Stimulated activated CD8-positive, alpha-beta memory T cell treated with anti-CD3 and anti-CD28 coated beads, Interleukin-15, amount 100 ng/mL, for 48 hours (primary cell): Measurements from ENCODE around the gene SH3D19.
"Not testable (repeated sequence)": the region's sequence is repeated elsewhere in the genome, so short reads cannot be mapped to it uniquely, and the experiment has no call there.

Experiments
- DNase-seq, 2 donors: peaks; one replicate each; pipeline ENCODE4 v3.0.0-alpha.2; 2020; ENCODE audit warnings: low read depth in 2 of 2

Gene SH3D19

DNA sequence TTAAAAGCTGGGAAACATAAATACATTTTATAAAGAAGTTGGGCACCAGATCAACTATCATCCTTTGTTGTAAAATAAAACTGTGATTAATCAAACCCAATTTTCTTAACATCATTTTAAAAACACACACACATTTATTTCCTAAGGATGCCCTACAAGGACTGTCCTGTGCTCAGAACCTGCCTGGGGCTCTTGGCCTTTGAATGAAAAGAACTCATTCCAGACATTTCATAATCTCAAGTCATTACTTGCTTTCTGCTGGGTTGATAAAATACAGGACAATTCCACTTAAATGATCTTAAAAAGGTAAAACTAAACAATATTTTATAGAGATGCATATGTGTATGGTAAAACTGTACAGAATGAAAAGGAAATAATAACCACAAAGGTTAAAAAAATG lies 2.8 kb downstream of the SH3D19 start:
- DNase-seq, result no peak

- not testable (repeated sequence) for DNase-seq
These were observed 3.2 kb downstream of the SH3D19 start for GRCh38 chr4:151322161-151322560.

DNA sequence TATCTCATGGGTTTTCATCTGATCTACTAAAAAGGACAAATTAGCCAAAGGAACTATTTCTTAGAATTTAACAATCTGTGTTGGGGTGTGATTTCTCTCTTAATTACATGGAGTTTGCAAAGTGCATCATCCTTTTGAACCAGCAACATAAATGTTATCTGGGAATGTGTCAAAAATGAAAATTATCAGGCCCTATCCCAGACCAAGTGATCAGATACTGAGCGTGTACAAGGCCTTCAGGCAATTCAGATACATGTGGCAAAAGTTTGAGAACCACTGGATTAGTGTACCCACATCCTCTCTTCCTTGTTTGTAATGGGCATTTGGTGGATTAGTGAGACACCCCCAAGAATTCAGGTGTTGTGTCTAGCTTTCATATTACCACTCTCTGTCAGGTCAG lies 3.8 kb downstream of the SH3D19 start:
- no peak for DNase-seq

- DNase-seq, result no peak
These were observed 5.9 kb downstream of the SH3D19 start for GRCh38 chr4:151319490-151319889.

DNA sequence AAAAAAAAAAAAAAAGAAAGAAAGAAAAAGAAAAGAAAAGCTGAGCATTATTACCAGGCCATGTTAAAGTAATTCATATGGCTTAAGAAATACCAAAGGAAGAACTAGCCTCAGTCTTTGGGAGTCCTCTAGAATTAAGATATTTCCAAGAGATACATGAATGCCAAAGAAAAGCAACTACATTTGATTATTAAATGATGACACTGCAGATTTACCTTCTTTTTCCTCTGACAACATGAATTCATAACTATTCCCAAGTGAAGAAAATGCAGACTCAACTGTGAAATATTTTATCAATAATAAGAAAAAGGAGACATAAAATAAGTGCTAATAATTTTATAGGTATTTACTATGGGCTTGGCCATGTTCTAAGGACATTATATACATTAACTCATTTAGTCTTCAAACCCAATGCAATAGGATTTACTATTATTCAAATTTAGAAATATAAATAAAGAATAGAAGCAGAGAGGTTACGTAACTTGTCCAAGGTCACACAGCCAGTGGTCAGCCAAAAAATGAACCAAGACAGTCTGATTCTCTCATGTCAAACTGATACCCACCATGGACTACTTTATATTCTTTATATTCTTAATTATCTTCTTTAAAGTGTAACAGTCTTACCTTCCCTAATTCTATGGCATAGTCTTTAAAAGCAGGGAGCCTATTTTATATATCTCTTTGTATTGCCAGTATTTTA lies 6.9 kb downstream of the SH3D19 start:
- no peak for DNase-seq

GRCh38 chr4:151316645-151317044 lies 8.8 kb downstream of the SH3D19 start:
- DNase-seq, result no peak

DNA sequence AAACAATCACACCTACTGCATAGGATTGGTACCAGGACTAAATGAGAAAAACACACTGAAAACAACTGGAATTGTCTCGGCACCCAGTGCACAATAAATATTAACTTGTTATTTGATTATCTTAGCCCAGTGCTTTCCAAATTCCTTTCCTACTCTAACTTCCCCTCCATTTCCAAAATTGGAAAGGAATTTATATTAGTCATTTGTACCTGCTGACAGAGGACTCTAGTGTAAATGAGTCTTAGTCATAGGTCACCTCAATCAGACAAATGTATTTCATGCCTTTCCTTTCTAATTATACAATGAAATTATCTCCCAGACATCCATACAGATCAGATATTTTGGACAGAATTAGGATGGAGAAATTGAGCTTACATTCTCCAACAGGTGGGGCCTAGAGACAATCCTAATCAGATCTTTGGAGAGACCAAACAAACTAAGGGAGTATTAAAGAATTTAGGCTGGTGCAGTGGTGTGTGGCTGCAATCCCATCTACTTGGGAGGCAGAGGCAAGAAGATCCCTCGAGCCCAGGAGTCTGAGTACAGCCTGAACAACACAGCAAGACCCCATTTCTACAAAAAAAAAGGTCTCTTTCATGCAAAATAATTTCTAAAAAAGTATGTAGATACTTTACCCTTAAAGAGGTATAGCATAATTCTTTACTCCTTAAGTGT lies 10.1 kb downstream of the SH3D19 start:
- DNase-seq, result no peak

- DNase-seq, result no peak
These were observed 10.9 kb downstream of the SH3D19 start for GRCh38 chr4:151314479-151314878.

- DNase-seq, result no peak
These were observed 11.4 kb downstream of the SH3D19 start for GRCh38 chr4:151314010-151314355.

DNA sequence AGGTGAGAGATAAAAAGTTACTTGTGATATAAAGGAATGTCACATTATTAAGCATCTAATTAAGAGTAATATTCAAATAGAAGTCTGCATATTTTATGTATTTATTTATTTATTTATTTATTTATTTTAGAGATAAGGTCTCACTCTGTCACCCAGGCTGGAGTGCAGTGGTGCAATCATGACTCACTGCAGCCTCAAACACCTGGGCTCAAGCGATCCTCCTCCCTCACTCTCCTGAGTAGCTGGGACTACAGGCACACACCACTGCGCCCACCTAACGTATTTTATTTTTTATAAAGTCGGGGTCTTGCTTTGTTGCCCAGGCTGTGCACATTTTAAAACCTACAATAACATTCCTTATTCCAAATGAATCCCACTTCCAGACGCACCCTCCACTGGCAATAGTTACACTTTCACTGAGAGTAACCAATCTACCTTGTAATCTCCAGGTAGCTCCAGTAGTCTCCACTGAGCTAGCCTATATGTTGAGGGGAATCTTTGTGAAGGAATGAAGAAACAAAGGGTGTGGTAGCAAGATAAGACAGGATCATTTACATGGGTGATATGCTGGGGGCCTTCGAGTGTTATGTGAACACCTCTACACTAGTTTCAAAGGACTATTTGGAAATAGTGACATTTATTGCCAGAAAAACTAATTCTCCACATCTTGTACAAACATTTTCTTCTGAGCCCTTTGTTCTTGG lies 11.9 kb downstream of the SH3D19 start:
- DNase-seq, result no peak

GRCh38 chr4:151310124-151310728 lies 15.2 kb downstream of the SH3D19 start:
- no peak for DNase-seq

DNA sequence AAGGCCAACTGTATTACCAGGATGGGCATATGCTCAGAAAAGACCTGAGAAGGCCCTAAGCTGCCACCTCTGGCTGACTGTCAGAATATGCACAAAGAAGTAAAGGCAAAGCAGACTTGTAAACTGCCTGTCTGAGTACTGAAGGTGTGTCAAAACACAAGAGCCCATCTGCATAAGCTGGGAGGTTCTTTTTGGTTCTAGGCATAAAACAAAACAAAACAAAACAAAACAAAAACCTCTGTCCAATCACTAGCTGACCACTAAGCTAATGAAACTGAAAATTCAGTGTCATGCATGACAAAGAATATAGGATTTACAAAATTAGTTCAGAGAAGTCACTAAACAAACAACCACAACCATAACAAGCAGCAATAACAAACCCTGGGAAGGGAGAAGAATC lies 20.6 kb downstream of the SH3D19 start:
- no peak for DNase-seq

- no peak for DNase-seq
These were observed 21.2 kb downstream of the SH3D19 start for GRCh38 chr4:151304226-151304625.

DNA sequence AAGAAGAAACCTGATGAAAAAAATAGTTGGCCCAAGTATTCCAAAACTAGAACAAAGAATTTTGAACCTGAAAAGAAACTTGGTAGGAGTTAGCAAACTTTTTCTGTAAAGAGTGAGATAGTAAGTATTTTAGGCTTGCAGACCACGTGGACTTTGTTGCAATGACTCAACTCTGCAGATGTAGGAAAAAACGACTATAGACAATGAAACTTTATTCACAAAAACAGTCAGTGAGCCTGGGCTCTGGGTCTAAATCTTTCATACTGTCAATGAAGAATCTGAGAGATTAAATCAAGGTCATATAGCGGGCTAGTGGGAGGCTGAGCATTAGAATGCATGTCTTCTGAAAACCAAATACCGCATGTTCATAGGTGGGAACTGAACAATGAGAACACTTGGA lies 23.0 kb downstream of the SH3D19 start:
- DNase-seq, result no peak

- no peak for DNase-seq
These were observed 28.2 kb downstream of the SH3D19 start for GRCh38 chr4:151297170-151297569.

GRCh38 chr4:151296227-151296626 lies 29.2 kb downstream of the SH3D19 start:
- DNase-seq, result no peak

- no peak for DNase-seq
These were observed 30.4 kb downstream of the SH3D19 start for GRCh38 chr4:151294833-151295496.

- no peak for DNase-seq
These were observed 33.4 kb downstream of the SH3D19 start for GRCh38 chr4:151292038-151292437.

- DNase-seq, result no peak
These were observed 33.9 kb downstream of the SH3D19 start for GRCh38 chr4:151291485-151291884.

- DNase-seq, result no peak
These were observed 38.0 kb downstream of the SH3D19 start for GRCh38 chr4:151287409-151287808.

- no peak for DNase-seq
These were observed 40.7 kb downstream of the SH3D19 start for GRCh38 chr4:151284534-151285245.
